Neural cell (in vitro differentiated cells): ENCODE measurements around the gene ZNRF1. TPM values are rescaled to one million over a fixed set of nuclear protein-coding genes. Genes with fewer than 3 reads are reported as not detected.

ENCODE experiments used
- H2AFZ ChIP-seq: fragments of 200-600, 300-800 bp; sonication (generic), shearing (Covaris generic); 2 replicates; pipeline ENCODE4 v1.6.0; 2014; ENCODE audit warnings: low read depth, mild to moderate bottlenecking, antibody characterized with exemption, low read length, moderate library complexity
- H3F3A ChIP-seq: fragments of 200-600 bp; shearing (Covaris generic); 2 replicates; pipeline ENCODE4 v1.6.1; 2016; ENCODE audit warnings: mild to moderate bottlenecking, moderate library complexity, mixed read lengths, antibody characterized with exemption, low read length; ENCODE audit not compliant: insufficient read depth, poor library complexity, severe bottlenecking
- H3K27ac ChIP-seq: fragments of 200-600, 300-800 bp; sonication (generic), shearing (Covaris generic); 2 replicates; pipeline ENCODE4 v1.5.1; 2014; ENCODE audit warnings: mild to moderate bottlenecking, low read length, moderate library complexity
- H3K27me3 ChIP-seq: fragments of 300-800, 200-600 bp; sonication (generic), shearing (Covaris generic); 2 replicates; pipeline ENCODE4 v1.6.0; 2014; ENCODE audit warnings: mild to moderate bottlenecking, low read depth, low read length, moderate library complexity; ENCODE audit not compliant: insufficient read depth
- H3K36me3 ChIP-seq: fragments of 300-800, 200-600 bp; sonication (generic), shearing (Covaris generic); 2 replicates; pipeline ENCODE4 v1.5.1; 2014; ENCODE audit warnings: mild to moderate bottlenecking, antibody characterized with exemption, low read length, moderate library complexity; ENCODE audit not compliant: insufficient read depth
- H3K4me2 ChIP-seq: fragments of 300-800, 200-600 bp; sonication (generic), shearing (Covaris generic); 2 replicates; pipeline ENCODE4 v1.6.0; 2014; ENCODE audit warnings: mild to moderate bottlenecking, low read length
- H3K4me3 ChIP-seq: fragments of 300-800, 200-600 bp; sonication (generic), shearing (Covaris generic); 2 replicates; pipeline ENCODE4 v1.5.1; 2014; ENCODE audit warnings: mild to moderate bottlenecking, low read length, moderate library complexity
- H3K79me2 ChIP-seq: fragments of 200-600 bp; shearing (Covaris generic); replicated peaks from 2 replicates; pipeline ENCODE4 v1.6.0; 2014; ENCODE audit warnings: mild to moderate bottlenecking, low read length, moderate library complexity; ENCODE audit not compliant: insufficient read depth
- H3K9ac ChIP-seq: fragments of 300-800, 200-600 bp; sonication (generic), shearing (Covaris generic); 2 replicates; pipeline ENCODE4 v1.6.1; 2016; ENCODE audit warnings: mild to moderate bottlenecking, low read length, mixed read lengths
- H3K9me2 ChIP-seq: fragments of 200-600 bp; shearing (Covaris generic); 2 replicates; pipeline ENCODE4 v1.6.1; 2016; ENCODE audit warnings: mild to moderate bottlenecking, low read length, mixed read lengths; ENCODE audit not compliant: insufficient read depth
- H3K9me3 ChIP-seq: fragments of 200-600, 300-800 bp; sonication (generic), shearing (Covaris generic); 2 replicates; pipeline ENCODE4 v1.6.1; 2016; ENCODE audit warnings: mild to moderate bottlenecking, mixed run types, low read length, moderate library complexity, mixed read lengths
- H4K20me1 ChIP-seq: fragments of 200-600 bp; shearing (Covaris generic); 2 replicates; pipeline ENCODE4 v1.6.1; 2016; ENCODE audit warnings: mild to moderate bottlenecking, mixed run types; ENCODE audit not compliant: insufficient read depth
- EP300 ChIP-seq: fragments of 450-650 bp; conservative IDR thresholded peaks from 2 replicates; pipeline ENCODE4 v1.6.1; 2014; ENCODE audit warnings: antibody characterized with exemption, mild to moderate bottlenecking, moderate library complexity; ENCODE audit not compliant: poor library complexity, severe bottlenecking
- EZH2 ChIP-seq: fragments of 200-600, 300-800 bp; shearing (Covaris generic), sonication (generic); IDR thresholded peaks from 2 replicates; pipeline ENCODE4 v1.6.1; 2014; ENCODE audit warnings: antibody characterized with exemption, low read length, borderline replicate concordance, mild to moderate bottlenecking; ENCODE audit not compliant: insufficient read depth, poor library complexity, severe bottlenecking
- MXI1 ChIP-seq: fragments of 450-650 bp; conservative IDR thresholded peaks from 2 replicates; pipeline ENCODE4 v1.6.1; 2014; ENCODE audit warnings: antibody characterized with exemption, mild to moderate bottlenecking; ENCODE audit not compliant: poor library complexity, severe bottlenecking
- POLR2AphosphoS5 ChIP-seq: IDR thresholded peaks from 2 replicates; pipeline ENCODE4 v1.6.1; 2012
- RAD21 ChIP-seq: fragments of 450-650 bp; conservative IDR thresholded peaks from 2 replicates; pipeline ENCODE4 v1.6.1; 2014; ENCODE audit warnings: antibody characterized with exemption, mild to moderate bottlenecking, moderate library complexity
- SMC3 ChIP-seq: fragments of 450-650 bp; conservative IDR thresholded peaks from 2 replicates; pipeline ENCODE4 v1.6.1; 2014; ENCODE audit warnings: antibody characterized with exemption, mild to moderate bottlenecking, moderate library complexity; ENCODE audit not compliant: poor library complexity
- TAF1 ChIP-seq: IDR thresholded peaks from 2 replicates; pipeline ENCODE4 v1.6.1; 2012; ENCODE audit warnings: low read depth
- polyA plus RNA-seq: library from polyadenylated mRNA; depleted of rRNA; stranded (reverse); fragments of >200 nt; gene quantifications from 2 replicates; pipeline ENCODE4 v1.2.3, GENCODE V29; 2014
- TF ChIP-seq, protein P1 (sequence below): IDR thresholded peaks from 2 replicates; pipeline ENCODE4 v1.6.1; 2012; ENCODE audit warnings: borderline replicate concordance
- TF ChIP-seq, protein P2 (sequence below): fragments of 450-650 bp; IDR thresholded peaks from 2 replicates; pipeline ENCODE4 v1.5.1; 2014; ENCODE audit warnings: antibody characterized with exemption, mild to moderate bottlenecking, moderate library complexity; ENCODE audit not compliant: poor library complexity, severe bottlenecking

ZNRF1 gene
- polyA plus RNA-seq, 1 donor from 2014 or later, result 31.6 TPM

- no peaks in the 10 kb centered on the region for H3K27me3 ChIP-seq
- no peaks in the 10 kb centered on the region for H3K36me3 ChIP-seq
- H3K27ac ChIP-seq, result no peak overlapping the region
- H3K4me2 ChIP-seq, result no peak overlapping the region
- TF ChIP-seq, protein P1, sequence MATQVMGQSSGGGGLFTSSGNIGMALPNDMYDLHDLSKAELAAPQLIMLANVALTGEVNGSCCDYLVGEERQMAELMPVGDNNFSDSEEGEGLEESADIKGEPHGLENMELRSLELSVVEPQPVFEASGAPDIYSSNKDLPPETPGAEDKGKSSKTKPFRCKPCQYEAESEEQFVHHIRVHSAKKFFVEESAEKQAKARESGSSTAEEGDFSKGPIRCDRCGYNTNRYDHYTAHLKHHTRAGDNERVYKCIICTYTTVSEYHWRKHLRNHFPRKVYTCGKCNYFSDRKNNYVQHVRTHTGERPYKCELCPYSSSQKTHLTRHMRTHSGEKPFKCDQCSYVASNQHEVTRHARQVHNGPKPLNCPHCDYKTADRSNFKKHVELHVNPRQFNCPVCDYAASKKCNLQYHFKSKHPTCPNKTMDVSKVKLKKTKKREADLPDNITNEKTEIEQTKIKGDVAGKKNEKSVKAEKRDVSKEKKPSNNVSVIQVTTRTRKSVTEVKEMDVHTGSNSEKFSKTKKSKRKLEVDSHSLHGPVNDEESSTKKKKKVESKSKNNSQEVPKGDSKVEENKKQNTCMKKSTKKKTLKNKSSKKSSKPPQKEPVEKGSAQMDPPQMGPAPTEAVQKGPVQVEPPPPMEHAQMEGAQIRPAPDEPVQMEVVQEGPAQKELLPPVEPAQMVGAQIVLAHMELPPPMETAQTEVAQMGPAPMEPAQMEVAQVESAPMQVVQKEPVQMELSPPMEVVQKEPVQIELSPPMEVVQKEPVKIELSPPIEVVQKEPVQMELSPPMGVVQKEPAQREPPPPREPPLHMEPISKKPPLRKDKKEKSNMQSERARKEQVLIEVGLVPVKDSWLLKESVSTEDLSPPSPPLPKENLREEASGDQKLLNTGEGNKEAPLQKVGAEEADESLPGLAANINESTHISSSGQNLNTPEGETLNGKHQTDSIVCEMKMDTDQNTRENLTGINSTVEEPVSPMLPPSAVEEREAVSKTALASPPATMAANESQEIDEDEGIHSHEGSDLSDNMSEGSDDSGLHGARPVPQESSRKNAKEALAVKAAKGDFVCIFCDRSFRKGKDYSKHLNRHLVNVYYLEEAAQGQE, result no peak
- TF ChIP-seq EP300 (no peak), EZH2 (no peak), SMC3 (no peak), POLR2AphosphoS5 (no peak), TAF1 (no peak)
- H2AFZ ChIP-seq, result no peak overlapping the region
- no peak overlapping the region for H3K4me3 ChIP-seq
- H3K79me2 ChIP-seq, result no peaks in the 10 kb centered on the region
- no peaks in the 10 kb centered on the region for H3F3A ChIP-seq
- no peaks in the 10 kb centered on the region for H3K9me3 ChIP-seq
- H3K9ac ChIP-seq, result no peak overlapping the region
- peaks cover 4% of the 10 kb centered on the region for H4K20me1 ChIP-seq
- H3K9me2 ChIP-seq, result no peaks in the 10 kb centered on the region
Observed at GRCh38 chr16:75108792-75109731, 110.2 kb downstream of the ZNRF1 start.

GRCh38 chr16:75109732-75110243 is 111.0 kb downstream of the ZNRF1 start:
- TF ChIP-seq, protein P1, result no peak
- no peak for TF ChIP-seq POLR2AphosphoS5
- no peak for TF ChIP-seq MXI1
- no peak for TF ChIP-seq SMC3
- TF ChIP-seq, protein P2, sequence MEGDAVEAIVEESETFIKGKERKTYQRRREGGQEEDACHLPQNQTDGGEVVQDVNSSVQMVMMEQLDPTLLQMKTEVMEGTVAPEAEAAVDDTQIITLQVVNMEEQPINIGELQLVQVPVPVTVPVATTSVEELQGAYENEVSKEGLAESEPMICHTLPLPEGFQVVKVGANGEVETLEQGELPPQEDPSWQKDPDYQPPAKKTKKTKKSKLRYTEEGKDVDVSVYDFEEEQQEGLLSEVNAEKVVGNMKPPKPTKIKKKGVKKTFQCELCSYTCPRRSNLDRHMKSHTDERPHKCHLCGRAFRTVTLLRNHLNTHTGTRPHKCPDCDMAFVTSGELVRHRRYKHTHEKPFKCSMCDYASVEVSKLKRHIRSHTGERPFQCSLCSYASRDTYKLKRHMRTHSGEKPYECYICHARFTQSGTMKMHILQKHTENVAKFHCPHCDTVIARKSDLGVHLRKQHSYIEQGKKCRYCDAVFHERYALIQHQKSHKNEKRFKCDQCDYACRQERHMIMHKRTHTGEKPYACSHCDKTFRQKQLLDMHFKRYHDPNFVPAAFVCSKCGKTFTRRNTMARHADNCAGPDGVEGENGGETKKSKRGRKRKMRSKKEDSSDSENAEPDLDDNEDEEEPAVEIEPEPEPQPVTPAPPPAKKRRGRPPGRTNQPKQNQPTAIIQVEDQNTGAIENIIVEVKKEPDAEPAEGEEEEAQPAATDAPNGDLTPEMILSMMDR, result no peak
- no peak for TF ChIP-seq RAD21
- no peak for TF ChIP-seq EZH2
- no peaks in the 10 kb centered on the region for H3K9me3 ChIP-seq
- H3K27ac ChIP-seq, result no peak overlapping the region
- H3K79me2 ChIP-seq, result no peaks in the 10 kb centered on the region
- H3K9ac ChIP-seq, result no peak overlapping the region
- H3K9me2 ChIP-seq, result no peaks in the 10 kb centered on the region
- no peak overlapping the region for H3K4me2 ChIP-seq
- no peak overlapping the region for H3K4me3 ChIP-seq
- no peaks in the 10 kb centered on the region for H3F3A ChIP-seq
- no peak overlapping the region for H2AFZ ChIP-seq
- peaks cover 4% of the 10 kb centered on the region for H4K20me1 ChIP-seq
- no peaks in the 10 kb centered on the region for H3K27me3 ChIP-seq
- no peaks in the 10 kb centered on the region for H3K36me3 ChIP-seq
